HG03066 (cell line): ENCODE measurements around the gene ZNF444.
"Not testable (repeated sequence)": the region's sequence is repeated elsewhere in the genome, so short reads cannot be mapped to it uniquely, and the experiment has no call there.

Experiments
- ATAC-seq: cut with Tn5 transposase; IDR thresholded peaks from one replicate; pipeline ENCODE4 v1.9.1; 2021; ENCODE audit warnings: low read depth; ENCODE audit not compliant: unreplicated experiment

ZNF444 gene

GRCh38 chr19:56142897-56143434 lies 1.9 kb downstream of the ZNF444 start:
- ATAC-seq: no peak

- no peak for ATAC-seq
Observed at GRCh38 chr19:56144376-56144775, 3.3 kb downstream of the ZNF444 start.

GRCh38 chr19:56144831-56145230 lies 3.7 kb downstream of the ZNF444 start:
- no peak for ATAC-seq

- no peak for ATAC-seq
Observed at GRCh38 chr19:56145698-56146097, 4.6 kb downstream of the ZNF444 start.

- ATAC-seq: no peak
Observed at GRCh38 chr19:56146904-56147303, 5.8 kb downstream of the ZNF444 start.

- ATAC-seq: no peak
Observed at GRCh38 chr19:56147307-56147706, 6.2 kb downstream of the ZNF444 start.

GRCh38 chr19:56148096-56148495 lies 7.0 kb downstream of the ZNF444 start:
- ATAC-seq: no peak

GRCh38 chr19:56148955-56149655 lies 8.0 kb downstream of the ZNF444 start:
- not testable (repeated sequence) for ATAC-seq

GRCh38 chr19:56149656-56150038 lies 8.6 kb downstream of the ZNF444 start:
- ATAC-seq: no peak

GRCh38 chr19:56150358-56150757 lies 9.3 kb downstream of the ZNF444 start:
- no peak for ATAC-seq

GRCh38 chr19:56152644-56153043 lies 11.6 kb downstream of the ZNF444 start:
- no peak for ATAC-seq

GRCh38 chr19:56153507-56153906 lies 12.4 kb downstream of the ZNF444 start:
- ATAC-seq: no peak

- no peak for ATAC-seq
Observed at GRCh38 chr19:56155124-56155687, 14.1 kb downstream of the ZNF444 start.

- no peak for ATAC-seq
Observed at GRCh38 chr19:56156768-56157167, 15.7 kb downstream of the ZNF444 start.

- ATAC-seq: no peak
Observed at GRCh38 chr19:56158170-56158757, 17.2 kb downstream of the ZNF444 start.

- ATAC-seq: no peak
Observed at GRCh38 chr19:56159009-56159559, 18.0 kb downstream of the ZNF444 start.

GRCh38 chr19:56159622-56160271 lies 18.7 kb downstream of the ZNF444 start:
- ATAC-seq: no peak

- ATAC-seq: no peak
Observed at GRCh38 chr19:56161534-56161933, 20.4 kb downstream of the ZNF444 start.

- no peak for ATAC-seq
Observed at GRCh38 chr19:56162258-56162657, 21.2 kb downstream of the ZNF444 start.

- ATAC-seq: no peak
Observed at GRCh38 chr19:56163097-56163496, 22.0 kb downstream of the ZNF444 start.

GRCh38 chr19:56167064-56167578 lies 26.0 kb downstream of the ZNF444 start:
- ATAC-seq: no peak
